Neural cell (in vitro differentiated cells): Measurements from ENCODE around the gene GTF2IRD1. TPM values are rescaled to one million over a fixed set of nuclear protein-coding genes. Genes with fewer than 3 reads are reported as not detected.

Source experiments
- H2AFZ ChIP-seq: fragments of 200-600, 300-800 bp; sonication (generic), shearing (Covaris generic); 2 replicates; pipeline ENCODE4 v1.6.0; 2014; ENCODE audit warnings: low read depth, mild to moderate bottlenecking, antibody characterized with exemption, low read length, moderate library complexity
- H3F3A ChIP-seq: fragments of 200-600 bp; shearing (Covaris generic); 2 replicates; pipeline ENCODE4 v1.6.1; 2016; ENCODE audit warnings: mild to moderate bottlenecking, moderate library complexity, mixed read lengths, antibody characterized with exemption, low read length; ENCODE audit not compliant: insufficient read depth, poor library complexity, severe bottlenecking
- H3K27ac ChIP-seq: fragments of 200-600, 300-800 bp; sonication (generic), shearing (Covaris generic); 2 replicates; pipeline ENCODE4 v1.5.1; 2014; ENCODE audit warnings: mild to moderate bottlenecking, low read length, moderate library complexity
- H3K27me3 ChIP-seq: fragments of 300-800, 200-600 bp; sonication (generic), shearing (Covaris generic); 2 replicates; pipeline ENCODE4 v1.6.0; 2014; ENCODE audit warnings: mild to moderate bottlenecking, low read depth, low read length, moderate library complexity; ENCODE audit not compliant: insufficient read depth
- H3K36me3 ChIP-seq: fragments of 300-800, 200-600 bp; sonication (generic), shearing (Covaris generic); 2 replicates; pipeline ENCODE4 v1.5.1; 2014; ENCODE audit warnings: mild to moderate bottlenecking, antibody characterized with exemption, low read length, moderate library complexity; ENCODE audit not compliant: insufficient read depth
- H3K4me2 ChIP-seq: fragments of 300-800, 200-600 bp; sonication (generic), shearing (Covaris generic); 2 replicates; pipeline ENCODE4 v1.6.0; 2014; ENCODE audit warnings: mild to moderate bottlenecking, low read length
- H3K4me3 ChIP-seq: fragments of 300-800, 200-600 bp; sonication (generic), shearing (Covaris generic); 2 replicates; pipeline ENCODE4 v1.5.1; 2014; ENCODE audit warnings: mild to moderate bottlenecking, low read length, moderate library complexity
- H3K79me2 ChIP-seq: fragments of 200-600 bp; shearing (Covaris generic); replicated peaks from 2 replicates; pipeline ENCODE4 v1.6.0; 2014; ENCODE audit warnings: mild to moderate bottlenecking, low read length, moderate library complexity; ENCODE audit not compliant: insufficient read depth
- H3K9ac ChIP-seq: fragments of 300-800, 200-600 bp; sonication (generic), shearing (Covaris generic); 2 replicates; pipeline ENCODE4 v1.6.1; 2016; ENCODE audit warnings: mild to moderate bottlenecking, low read length, mixed read lengths
- H3K9me2 ChIP-seq: fragments of 200-600 bp; shearing (Covaris generic); 2 replicates; pipeline ENCODE4 v1.6.1; 2016; ENCODE audit warnings: mild to moderate bottlenecking, low read length, mixed read lengths; ENCODE audit not compliant: insufficient read depth
- H3K9me3 ChIP-seq: fragments of 200-600, 300-800 bp; sonication (generic), shearing (Covaris generic); 2 replicates; pipeline ENCODE4 v1.6.1; 2016; ENCODE audit warnings: mild to moderate bottlenecking, mixed run types, low read length, moderate library complexity, mixed read lengths
- H4K20me1 ChIP-seq: fragments of 200-600 bp; shearing (Covaris generic); 2 replicates; pipeline ENCODE4 v1.6.1; 2016; ENCODE audit warnings: mild to moderate bottlenecking, mixed run types; ENCODE audit not compliant: insufficient read depth
- CTCF ChIP-seq: fragments of 450-650 bp; IDR thresholded peaks from 2 replicates; pipeline ENCODE4 v1.5.1; 2014; ENCODE audit warnings: antibody characterized with exemption, mild to moderate bottlenecking, moderate library complexity; ENCODE audit not compliant: poor library complexity, severe bottlenecking
- EP300 ChIP-seq: fragments of 450-650 bp; conservative IDR thresholded peaks from 2 replicates; pipeline ENCODE4 v1.6.1; 2014; ENCODE audit warnings: antibody characterized with exemption, mild to moderate bottlenecking, moderate library complexity; ENCODE audit not compliant: poor library complexity, severe bottlenecking
- EZH2 ChIP-seq: fragments of 200-600, 300-800 bp; shearing (Covaris generic), sonication (generic); IDR thresholded peaks from 2 replicates; pipeline ENCODE4 v1.6.1; 2014; ENCODE audit warnings: antibody characterized with exemption, low read length, borderline replicate concordance, mild to moderate bottlenecking; ENCODE audit not compliant: insufficient read depth, poor library complexity, severe bottlenecking
- MXI1 ChIP-seq: fragments of 450-650 bp; conservative IDR thresholded peaks from 2 replicates; pipeline ENCODE4 v1.6.1; 2014; ENCODE audit warnings: antibody characterized with exemption, mild to moderate bottlenecking; ENCODE audit not compliant: poor library complexity, severe bottlenecking
- POLR2AphosphoS5 ChIP-seq: IDR thresholded peaks from 2 replicates; pipeline ENCODE4 v1.6.1; 2012
- RAD21 ChIP-seq: fragments of 450-650 bp; conservative IDR thresholded peaks from 2 replicates; pipeline ENCODE4 v1.6.1; 2014; ENCODE audit warnings: antibody characterized with exemption, mild to moderate bottlenecking, moderate library complexity
- REST ChIP-seq: IDR thresholded peaks from 2 replicates; pipeline ENCODE4 v1.6.1; 2012; ENCODE audit warnings: borderline replicate concordance
- SMC3 ChIP-seq: fragments of 450-650 bp; conservative IDR thresholded peaks from 2 replicates; pipeline ENCODE4 v1.6.1; 2014; ENCODE audit warnings: antibody characterized with exemption, mild to moderate bottlenecking, moderate library complexity; ENCODE audit not compliant: poor library complexity
- TAF1 ChIP-seq: IDR thresholded peaks from 2 replicates; pipeline ENCODE4 v1.6.1; 2012; ENCODE audit warnings: low read depth
- polyA plus RNA-seq: library from polyadenylated mRNA; depleted of rRNA; stranded (reverse); fragments of >200 nt; gene quantifications from 2 replicates; pipeline ENCODE4 v1.2.3, GENCODE V29; 2014

GTF2IRD1 gene
- polyA plus RNA-seq, 1 donor from 2014 or later = 31.9 TPM

GRCh38 chr7:74587435-74588126, 133.9 kb downstream of the GTF2IRD1 start:
- H3K4me2 ChIP-seq = no peak overlapping the region
- TF ChIP-seq REST (no peak), MXI1 (no peak), POLR2AphosphoS5 (no peak), SMC3 (no peak), CTCF (no peak), RAD21 (no peak), TAF1 (no peak), EZH2 (no peak), EP300 (no peak)
- H4K20me1 ChIP-seq = no peaks in the 10 kb centered on the region
- H3K27me3 ChIP-seq = no peaks in the 10 kb centered on the region
- no peaks in the 10 kb centered on the region for H3F3A ChIP-seq
- H3K36me3 ChIP-seq = peaks cover 4% of the 10 kb centered on the region
- no peak overlapping the region for H3K27ac ChIP-seq
- H3K9me2 ChIP-seq = no peaks in the 10 kb centered on the region
- H3K4me3 ChIP-seq = no peak overlapping the region
- H3K9me3 ChIP-seq = no peaks in the 10 kb centered on the region
- H2AFZ ChIP-seq = no peak overlapping the region
- no peak overlapping the region for H3K9ac ChIP-seq
- no peaks in the 10 kb centered on the region for H3K79me2 ChIP-seq

GRCh38 chr7:74590813-74591212, 137.1 kb downstream of the GTF2IRD1 start:
- H3F3A ChIP-seq = no peaks in the 10 kb centered on the region
- TF ChIP-seq CTCF (no peak), POLR2AphosphoS5 (no peak), TAF1 (no peak), SMC3 (no peak), MXI1 (no peak), RAD21 (no peak), EP300 (no peak), EZH2 (no peak), REST (no peak)
- no peaks in the 10 kb centered on the region for H3K9me3 ChIP-seq
- no peak overlapping the region for H3K4me2 ChIP-seq
- H3K27me3 ChIP-seq = no peaks in the 10 kb centered on the region
- H3K9ac ChIP-seq = no peak overlapping the region
- H3K36me3 ChIP-seq = peaks cover 4% of the 10 kb centered on the region
- no peak overlapping the region for H2AFZ ChIP-seq
- H3K79me2 ChIP-seq = no peaks in the 10 kb centered on the region
- H3K27ac ChIP-seq = no peak overlapping the region
- H4K20me1 ChIP-seq = no peaks in the 10 kb centered on the region
- H3K9me2 ChIP-seq = no peaks in the 10 kb centered on the region
- no peak overlapping the region for H3K4me3 ChIP-seq
